ENCODE results near the gene SLC25A39. TPM values are rescaled to one million over a fixed set of nuclear protein-coding genes. Genes with fewer than 3 reads are reported as not detected.

SLC25A39 gene
- total RNA-seq, 1 donor from 2014 or later, result 104 TPM

GRCh38 chr17:44310609-44311376 lies 13.8 kb downstream of the SLC25A39 start:
- TF ChIP-seq CTCF (IDR thresholded peaks at IDR 0.05; ENCODE audit: partially characterized antibody, unreplicated experiment), result no peak
- Mint-ChIP-seq H3K9me3 (ENCODE audit: unreplicated experiment) (peaks cover 13% of the 10 kb centered on the region), H3K27ac (ENCODE audit: unreplicated experiment) (peak overlapping the region; percentile 89), H3K4me1 (ENCODE audit: low read depth, unreplicated experiment) (peaks cover 35% of the 10 kb centered on the region), H3K4me3 (ENCODE audit: unreplicated experiment) (peak overlapping the region; percentile 94), H3K27me3 (ENCODE audit: unreplicated experiment) (peaks cover 17% of the 10 kb centered on the region), H3K36me3 (ENCODE audit: unreplicated experiment) (peaks cover 8% of the 10 kb centered on the region)
- peak; percentile 70 for DNase-seq

- Mint-ChIP-seq H3K36me3 (ENCODE audit: unreplicated experiment) (peaks cover 5% of the 10 kb centered on the region), H3K4me3 (ENCODE audit: unreplicated experiment) (peak overlapping the region; percentile 94), H3K4me1 (ENCODE audit: low read depth, unreplicated experiment) (peaks cover 32% of the 10 kb centered on the region), H3K9me3 (ENCODE audit: unreplicated experiment) (peaks cover 12% of the 10 kb centered on the region), H3K27me3 (ENCODE audit: unreplicated experiment) (peaks cover 14% of the 10 kb centered on the region), H3K27ac (ENCODE audit: unreplicated experiment) (peak overlapping the region; percentile 89)
- no peak for DNase-seq
- no peak for TF ChIP-seq CTCF (IDR thresholded peaks at IDR 0.05; ENCODE audit: partially characterized antibody, unreplicated experiment)
Observed at GRCh38 chr17:44310188-44310587, 14.4 kb downstream of the SLC25A39 start.

- H3K27ac Mint-ChIP-seq (ENCODE audit: unreplicated experiment), result peak overlapping the region; percentile 89
- no peak for DNase-seq
- peaks cover 32% of the 10 kb centered on the region for H3K4me1 Mint-ChIP-seq (ENCODE audit: low read depth, unreplicated experiment)
- no peak for TF ChIP-seq CTCF (IDR thresholded peaks at IDR 0.05; ENCODE audit: partially characterized antibody, unreplicated experiment)
- H3K27me3 Mint-ChIP-seq (ENCODE audit: unreplicated experiment), result peaks cover 14% of the 10 kb centered on the region
- H3K9me3 Mint-ChIP-seq (ENCODE audit: unreplicated experiment), result peaks cover 12% of the 10 kb centered on the region
- peaks cover 5% of the 10 kb centered on the region for H3K36me3 Mint-ChIP-seq (ENCODE audit: unreplicated experiment)
- peak overlapping the region; percentile 94 for H3K4me3 Mint-ChIP-seq (ENCODE audit: unreplicated experiment)
Observed at GRCh38 chr17:44309472-44309871, 15.2 kb downstream of the SLC25A39 start.

GRCh38 chr17:44308865-44309264 lies 15.8 kb downstream of the SLC25A39 start:
- Mint-ChIP-seq H3K9me3 (ENCODE audit: unreplicated experiment) (peaks cover 11% of the 10 kb centered on the region), H3K4me1 (ENCODE audit: low read depth, unreplicated experiment) (peaks cover 29% of the 10 kb centered on the region), H3K4me3 (ENCODE audit: unreplicated experiment) (peak overlapping the region; percentile 94), H3K27ac (ENCODE audit: unreplicated experiment) (peak overlapping the region; percentile 81), H3K36me3 (ENCODE audit: unreplicated experiment) (peaks cover 1% of the 10 kb centered on the region), H3K27me3 (ENCODE audit: unreplicated experiment) (peaks cover 14% of the 10 kb centered on the region)
- no peak for TF ChIP-seq CTCF (IDR thresholded peaks at IDR 0.05; ENCODE audit: partially characterized antibody, unreplicated experiment)
- DNase-seq, result peak; percentile 59

GRCh38 chr17:44308320-44308818 lies 16.3 kb downstream of the SLC25A39 start, which contains the start of gene RUNDC3A:
Gene RUNDC3A (plus strand): TSS chr17:44308601. CDS start chr17:44308833, 232 bp downstream.
- peaks cover 14% of the 10 kb centered on the region for H3K27me3 Mint-ChIP-seq (ENCODE audit: unreplicated experiment)

More at GRCh38 chr17:44308320-44308818, 16.3 kb downstream of the SLC25A39 start, which contains the start of gene RUNDC3A:
- TF ChIP-seq CTCF (IDR thresholded peaks at IDR 0.05; ENCODE audit: partially characterized antibody, unreplicated experiment), result peak; percentile 34
- Mint-ChIP-seq H3K9me3 (ENCODE audit: unreplicated experiment) (peaks cover 11% of the 10 kb centered on the region), H3K27ac (ENCODE audit: unreplicated experiment) (peak within 1 kb of the TSS; percentile 83), H3K4me3 (ENCODE audit: unreplicated experiment) (peak within 1 kb of the TSS; percentile 94), H3K36me3 (ENCODE audit: unreplicated experiment) (no peaks in the 10 kb centered on the region), H3K4me1 (ENCODE audit: low read depth, unreplicated experiment) (peaks cover 28% of the 10 kb centered on the region)
- DNase-seq, result peak; percentile 95

All from glutamatergic neuron (in vitro differentiated cells).